A673 (cell line): ENCODE data around the gene ENPP5.

Experiments
- CTCF ChIP-seq: fragments of 300-800, 200-600 bp; sonication (generic); conservative IDR thresholded peaks from 2 replicates; pipeline ENCODE4 v1.5.1; 2017; ENCODE audit warnings: low read depth, mild to moderate bottlenecking, antibody characterized with exemption, low read length, moderate library complexity, mixed read lengths
- EZH2 ChIP-seq: fragments of 200-600 bp; sonication (generic); IDR thresholded peaks from 2 replicates; pipeline ENCODE4 v1.6.1; 2017; ENCODE audit warnings: borderline replicate concordance, low read depth, mild to moderate bottlenecking, mixed read lengths, antibody characterized with exemption, low read length; ENCODE audit not compliant: poor library complexity, severe bottlenecking

- TF ChIP-seq CTCF, result no peak
- peak; percentile 40 for TF ChIP-seq EZH2
Observed at GRCh38 chr6:46129629-46130511, 40.9 kb downstream of the ENPP5 start, which contains the start of gene ENPP4.
